HG03159 (cell line): ENCODE data around the gene ELMO1.
A peak's percentile ranks its signal among the peaks of the same experiment; 100 is the strongest.

Source experiments
- ATAC-seq: cut with Tn5 transposase; IDR thresholded peaks from one replicate; pipeline ENCODE4 v1.9.1; 2021; ENCODE audit warnings: mild to moderate bottlenecking, moderate library complexity; ENCODE audit not compliant: unreplicated experiment

Gene ELMO1

GRCh38 chr7:37448636-37449361 is at the start of gene ELMO1:
ELMO1 (minus strand) TSS chr7:37448864; CDS start chr7:37342690, 106,174 bp downstream.
- ATAC-seq: peak; percentile 95

GRCh38 chr7:37497576-37497975 is 48.9 kb upstream of the ELMO1 start:
- no peak for ATAC-seq

- no peak for ATAC-seq
Observed at GRCh38 chr7:37495574-37496184, 47.0 kb upstream of the ELMO1 start.

GRCh38 chr7:37494926-37495325 is 46.3 kb upstream of the ELMO1 start:
- ATAC-seq: peak; percentile 57

- ATAC-seq: no peak
Observed at GRCh38 chr7:37493810-37494209, 45.1 kb upstream of the ELMO1 start.

- ATAC-seq: no peak
Observed at GRCh38 chr7:37493123-37493522, 44.5 kb upstream of the ELMO1 start.

GRCh38 chr7:37491919-37492694 is 43.4 kb upstream of the ELMO1 start:
- ATAC-seq: no peak

GRCh38 chr7:37489703-37490102 is 41.0 kb upstream of the ELMO1 start:
- ATAC-seq: no peak

GRCh38 chr7:37488163-37488764 is 39.6 kb upstream of the ELMO1 start:
- ATAC-seq: no peak

GRCh38 chr7:37484426-37485073 is 35.9 kb upstream of the ELMO1 start:
- no peak for ATAC-seq

GRCh38 chr7:37483627-37484026 is 35.0 kb upstream of the ELMO1 start:
- no peak for ATAC-seq

GRCh38 chr7:37482953-37483352 is 34.3 kb upstream of the ELMO1 start:
- ATAC-seq: no peak

- ATAC-seq: no peak
Observed at GRCh38 chr7:37482505-37482904, 33.8 kb upstream of the ELMO1 start.

GRCh38 chr7:37481722-37482288 is 33.1 kb upstream of the ELMO1 start:
- ATAC-seq: no peak

- ATAC-seq: no peak
Observed at GRCh38 chr7:37481154-37481553, 32.5 kb upstream of the ELMO1 start.

GRCh38 chr7:37480041-37481031 is 31.7 kb upstream of the ELMO1 start:
- ATAC-seq: no peak

GRCh38 chr7:37476881-37477450 is 28.3 kb upstream of the ELMO1 start:
- no peak for ATAC-seq

- ATAC-seq: no peak
Observed at GRCh38 chr7:37476428-37476827, 27.8 kb upstream of the ELMO1 start.

GRCh38 chr7:37475646-37476045 is 27.0 kb upstream of the ELMO1 start:
- no peak for ATAC-seq
